Endothelial cell (in vitro differentiated cells): ENCODE data around the gene CD164L2. TPM values are rescaled to one million over a fixed set of nuclear protein-coding genes. Genes with fewer than 3 reads are reported as not detected.

Experiments
- DNase-seq: peaks from one replicate; pipeline ENCODE4 v3.0.0; 2021; ENCODE audit warnings: low spot score
- H3K27ac Mint-ChIP-seq: one replicate; pipeline ENCODE4 v1.8.0; 2021; ENCODE audit warnings: mixed read lengths, inconsistent platforms; ENCODE audit not compliant: unreplicated experiment
- H3K27me3 Mint-ChIP-seq: one replicate; pipeline ENCODE4 v1.8.0; 2021; ENCODE audit warnings: mild to moderate bottlenecking, moderate library complexity, mixed read lengths, inconsistent platforms; ENCODE audit not compliant: unreplicated experiment
- H3K36me3 Mint-ChIP-seq: one replicate; pipeline ENCODE4 v1.8.0; 2021; ENCODE audit warnings: mild to moderate bottlenecking, low read depth, mixed read lengths, inconsistent platforms; ENCODE audit not compliant: unreplicated experiment
- H3K4me1 Mint-ChIP-seq: one replicate; pipeline ENCODE4 v1.8.0; 2021; ENCODE audit warnings: mild to moderate bottlenecking, mixed read lengths, inconsistent platforms; ENCODE audit not compliant: unreplicated experiment
- H3K4me3 Mint-ChIP-seq: one replicate; pipeline ENCODE4 v1.8.0; 2021; ENCODE audit warnings: mild to moderate bottlenecking, mixed read lengths, inconsistent platforms; ENCODE audit not compliant: unreplicated experiment
- H3K9me3 Mint-ChIP-seq: one replicate; pipeline ENCODE4 v1.8.0; 2021; ENCODE audit warnings: mixed read lengths, inconsistent platforms; ENCODE audit not compliant: unreplicated experiment
- total RNA-seq: library from RNA; stranded (reverse); fragmentation: NEBNext Ultra II Directional; extraction: Animal tissue kit (Norgen Biotek cat#: 25700); gene quantifications from one replicate; pipeline ENCODE4 v1.2.1, GENCODE V29; 2021; ENCODE audit not compliant: unreplicated experiment
- TF ChIP-seq, protein P1 (sequence below): fragments of 200-600 bp; sonication (generic); IDR thresholded peaks from one replicate; pipeline ENCODE4 v1.5.0; 2021; ENCODE audit warnings: antibody characterized with exemption; ENCODE audit not compliant: unreplicated experiment

CD164L2 gene
- total RNA-seq, 1 donor from 2014 or later, result 0.72 TPM

DNA sequence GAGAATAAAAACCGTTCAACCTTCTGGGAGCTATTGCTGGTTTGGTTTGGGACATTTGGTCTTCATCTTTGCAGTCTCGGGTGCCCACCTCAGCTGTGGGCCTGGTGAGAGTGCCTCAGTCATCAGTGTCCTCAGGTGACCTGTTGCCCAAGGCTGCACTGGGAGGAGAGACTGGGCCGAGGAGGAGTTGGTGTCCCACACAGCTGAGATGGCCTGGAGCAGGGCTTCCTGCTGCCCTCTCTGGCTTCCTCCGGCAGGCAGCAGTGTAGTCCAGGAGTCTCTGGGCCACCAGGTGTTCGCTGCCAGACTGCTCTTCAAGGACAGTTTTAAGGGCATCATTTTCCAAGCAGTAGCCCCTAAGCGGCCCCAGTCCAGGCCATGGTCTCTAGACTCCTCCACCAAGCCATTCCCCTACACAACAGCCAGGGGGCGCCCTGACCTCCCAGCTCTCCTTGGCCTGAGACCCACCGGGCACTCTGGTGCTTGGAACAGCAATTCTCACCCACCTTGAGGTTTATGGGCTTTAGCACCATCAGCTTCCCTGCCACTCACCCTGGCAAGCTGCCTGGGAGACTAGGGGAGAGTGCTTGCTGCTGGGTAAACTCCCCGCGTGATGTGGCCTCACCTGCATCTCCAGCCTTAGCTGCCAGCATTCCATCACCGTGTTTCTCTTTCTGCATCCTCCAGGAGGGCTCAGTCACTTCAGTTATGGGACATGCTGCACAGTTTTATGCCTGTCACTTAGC, 50.4 kb downstream of the CD164L2 start:
- TF ChIP-seq, protein P1, sequence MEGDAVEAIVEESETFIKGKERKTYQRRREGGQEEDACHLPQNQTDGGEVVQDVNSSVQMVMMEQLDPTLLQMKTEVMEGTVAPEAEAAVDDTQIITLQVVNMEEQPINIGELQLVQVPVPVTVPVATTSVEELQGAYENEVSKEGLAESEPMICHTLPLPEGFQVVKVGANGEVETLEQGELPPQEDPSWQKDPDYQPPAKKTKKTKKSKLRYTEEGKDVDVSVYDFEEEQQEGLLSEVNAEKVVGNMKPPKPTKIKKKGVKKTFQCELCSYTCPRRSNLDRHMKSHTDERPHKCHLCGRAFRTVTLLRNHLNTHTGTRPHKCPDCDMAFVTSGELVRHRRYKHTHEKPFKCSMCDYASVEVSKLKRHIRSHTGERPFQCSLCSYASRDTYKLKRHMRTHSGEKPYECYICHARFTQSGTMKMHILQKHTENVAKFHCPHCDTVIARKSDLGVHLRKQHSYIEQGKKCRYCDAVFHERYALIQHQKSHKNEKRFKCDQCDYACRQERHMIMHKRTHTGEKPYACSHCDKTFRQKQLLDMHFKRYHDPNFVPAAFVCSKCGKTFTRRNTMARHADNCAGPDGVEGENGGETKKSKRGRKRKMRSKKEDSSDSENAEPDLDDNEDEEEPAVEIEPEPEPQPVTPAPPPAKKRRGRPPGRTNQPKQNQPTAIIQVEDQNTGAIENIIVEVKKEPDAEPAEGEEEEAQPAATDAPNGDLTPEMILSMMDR, result peak; percentile 81
- Mint-ChIP-seq H3K4me3 (peak overlapping the region; percentile 77), H3K9me3 (no peaks in the 10 kb centered on the region), H3K36me3 (peaks cover 30% of the 10 kb centered on the region), H3K27ac (no peak overlapping the region), H3K4me1 (peaks cover 8% of the 10 kb centered on the region), H3K27me3 (peaks cover 3% of the 10 kb centered on the region)
- peak; percentile 77 for DNase-seq

DNA sequence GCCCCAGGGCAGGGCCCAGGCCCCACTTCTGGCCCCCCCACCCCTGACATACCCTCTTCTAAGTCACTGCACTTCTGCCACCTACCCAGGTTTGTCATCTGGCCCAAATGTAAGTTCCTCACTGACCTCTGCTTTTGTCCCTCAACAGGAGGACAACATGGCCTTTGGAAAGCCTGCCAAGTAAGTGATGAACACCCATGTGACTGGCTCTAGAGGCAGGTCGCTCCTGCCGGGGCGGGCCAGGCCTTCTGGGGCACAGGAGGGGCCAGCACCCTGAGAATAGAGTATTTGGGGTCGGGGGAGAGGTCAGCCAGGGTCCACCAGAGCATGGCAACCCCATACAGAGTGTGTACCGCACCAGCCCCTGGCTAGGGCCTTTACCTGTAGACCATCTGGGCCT, 51.2 kb downstream of the CD164L2 start:
- Mint-ChIP-seq H3K4me1 (peaks cover 8% of the 10 kb centered on the region), H3K27me3 (peaks cover 3% of the 10 kb centered on the region), H3K36me3 (peaks cover 31% of the 10 kb centered on the region), H3K9me3 (no peaks in the 10 kb centered on the region), H3K4me3 (no peak overlapping the region), H3K27ac (no peak overlapping the region)
- TF ChIP-seq, protein P1, result no peak
- no peak for DNase-seq

DNA sequence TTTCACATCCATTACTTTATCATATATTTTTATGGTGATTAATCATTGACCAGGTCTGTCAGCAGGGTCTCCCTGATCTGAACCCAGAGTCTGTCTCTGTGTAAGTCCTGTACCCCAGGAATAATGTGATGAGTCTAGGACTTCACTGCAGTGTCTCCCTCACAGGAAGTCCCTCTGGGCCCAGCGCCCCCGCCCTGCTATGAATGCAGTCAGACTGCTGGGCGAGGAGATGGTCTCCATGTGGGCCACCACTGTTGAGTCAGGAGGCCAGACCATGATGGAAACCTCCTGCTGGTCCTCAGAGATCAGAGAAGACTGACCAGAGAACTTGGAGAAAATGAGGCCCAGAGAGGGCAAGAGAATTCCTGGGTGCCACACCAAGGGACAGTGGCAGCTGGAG, 51.7 kb downstream of the CD164L2 start:
- DNase-seq, result no peak
- no peaks in the 10 kb centered on the region for H3K9me3 Mint-ChIP-seq

DNA sequence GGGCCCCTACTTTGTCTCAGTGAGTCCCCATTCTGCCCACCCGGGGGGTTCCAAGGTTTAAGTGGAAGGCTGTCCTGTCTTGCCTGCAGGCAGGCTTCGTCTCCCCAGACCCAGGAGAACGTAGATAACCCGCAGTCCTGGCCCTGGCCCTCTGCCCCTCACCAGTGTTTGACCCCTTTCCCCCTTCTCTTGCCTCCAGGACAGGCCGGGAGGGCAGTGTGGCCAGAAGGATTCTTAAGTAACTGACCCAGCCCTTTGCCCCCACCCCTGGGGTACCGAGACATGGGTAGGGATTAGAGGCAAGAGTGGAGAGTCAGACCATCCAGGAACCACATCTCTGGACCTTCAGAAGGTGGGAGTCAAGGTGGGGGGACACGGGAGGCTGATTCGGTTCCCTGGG, 52.3 kb downstream of the CD164L2 start:
- H3K4me3 Mint-ChIP-seq, result no peak overlapping the region
- H3K27me3 Mint-ChIP-seq, result peaks cover 3% of the 10 kb centered on the region
- H3K36me3 Mint-ChIP-seq, result peaks cover 23% of the 10 kb centered on the region
- TF ChIP-seq, protein P1, result no peak
- H3K9me3 Mint-ChIP-seq, result no peaks in the 10 kb centered on the region
- no peak overlapping the region for H3K27ac Mint-ChIP-seq
- H3K4me1 Mint-ChIP-seq, result peaks cover 8% of the 10 kb centered on the region
- no peak for DNase-seq

More for the DNA sequence above, 51.7 kb downstream of the CD164L2 start:
- Mint-ChIP-seq H3K36me3 (peaks cover 26% of the 10 kb centered on the region), H3K27me3 (peaks cover 3% of the 10 kb centered on the region), H3K27ac (no peak overlapping the region), H3K4me1 (peaks cover 8% of the 10 kb centered on the region), H3K4me3 (no peak overlapping the region)
- TF ChIP-seq, protein P1, result no peak

Other genes starting within 250 kb of the CD164L2 start
- 96.2 TPM for gene SLC9A1, start 228.2 kb downstream of the CD164L2 start, total RNA-seq
- gene WDTC1, start 148.7 kb downstream of the CD164L2 start, total RNA-seq, result 36.0 TPM
- gene TMEM222, start 61.2 kb downstream of the CD164L2 start, total RNA-seq, result 43.5 TPM
- gene SYTL1, start 41.3 kb downstream of the CD164L2 start, total RNA-seq, result 1.3 TPM
- 35.7 TPM for gene MAP3K6, start 16.4 kb downstream of the CD164L2 start, total RNA-seq
- gene FCN3, start 8.5 kb downstream of the CD164L2 start, total RNA-seq, result 132 TPM
- gene GPR3, start 9.3 kb upstream of the CD164L2 start, total RNA-seq, result 2.4 TPM
- 272 TPM for gene WASF2, start 106.8 kb upstream of the CD164L2 start, total RNA-seq
- 48.0 TPM for gene AHDC1, start 220.8 kb upstream of the CD164L2 start, total RNA-seq